Ramos (cell line): ENCODE data around the gene CD276.
"Not testable (repeated sequence)": the region's sequence is repeated elsewhere in the genome, so short reads cannot be mapped to it uniquely, and the experiment has no call there.

Experiments
- in situ Hi-C: fragments of 300-500 bp; cut with MboI; formaldehyde crosslinking; loops from one replicate; pipeline ENCODE4 v1.14.3; 2022; ENCODE audit warnings: low sequenced_read_pairs; ENCODE audit not compliant: unreplicated experiment

The CD276 gene

DNA sequence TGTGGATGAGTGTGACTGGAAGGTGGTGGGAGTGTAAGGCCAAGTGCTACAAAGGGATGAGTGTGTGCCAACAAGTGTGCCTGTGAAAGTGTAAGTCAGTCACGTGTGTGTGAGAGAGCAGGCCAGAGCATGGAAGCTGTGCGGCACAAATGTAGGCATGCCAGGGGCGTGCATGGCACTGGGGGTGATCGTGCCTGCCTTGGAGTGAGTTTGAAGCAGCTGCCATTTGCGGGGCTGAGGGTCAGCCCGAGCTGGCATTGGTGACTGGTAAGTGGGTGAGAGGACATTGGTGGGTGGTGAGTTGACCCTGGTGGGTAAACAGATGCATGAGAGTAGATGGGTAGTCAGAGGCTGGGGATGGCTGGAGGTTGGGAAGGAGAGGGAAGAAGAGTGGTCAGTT lies 24.5 kb downstream of the CD276 start:
- in situ Hi-C loops: no loop called here

GRCh38 chr15:73709241-73709640 lies 25.1 kb downstream of the CD276 start:
- in situ Hi-C loops: no loop called here

DNA sequence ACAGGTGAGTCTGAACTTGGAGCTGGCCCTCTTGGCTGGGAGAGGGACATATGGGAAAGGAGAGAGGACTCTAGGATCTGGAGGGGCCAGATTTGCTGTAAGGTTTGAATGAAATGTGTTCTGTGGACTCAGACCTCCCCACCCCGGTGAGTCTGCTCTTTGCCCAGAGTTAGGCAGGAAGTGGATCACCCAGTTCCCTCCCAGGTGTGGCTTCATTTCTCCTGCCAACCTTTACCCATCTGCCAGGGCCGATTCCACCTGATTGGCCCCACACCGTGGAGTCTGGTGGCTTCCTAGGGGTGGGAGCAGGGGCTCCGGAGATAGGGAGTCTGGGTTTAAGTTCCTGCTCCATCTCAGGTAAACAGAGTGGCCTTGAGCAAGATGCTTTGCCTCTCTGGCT lies 25.5 kb downstream of the CD276 start:
- in situ Hi-C loops: no loop called here

GRCh38 chr15:73710321-73710720 lies 26.1 kb downstream of the CD276 start:
- in situ Hi-C loops: no loop called here

- in situ Hi-C loops: no loop called here
These were observed 27.3 kb downstream of the CD276 start for GRCh38 chr15:73711526-73711925.

GRCh38 chr15:73712107-73712506 lies 27.9 kb downstream of the CD276 start:
- in situ Hi-C loops: no loop called here

GRCh38 chr15:73714695-73715301 lies 30.6 kb downstream of the CD276 start:
- in situ Hi-C loops: no loop called here

GRCh38 chr15:73715417-73715816 lies 31.2 kb downstream of the CD276 start:
- in situ Hi-C loops: no loop called here

GRCh38 chr15:73716417-73716816 lies 32.2 kb downstream of the CD276 start:
- in situ Hi-C loops: no loop called here

- in situ Hi-C loops: no loop called here
These were observed 33.0 kb downstream of the CD276 start for GRCh38 chr15:73717206-73717605.

GRCh38 chr15:73717802-73718201 lies 33.6 kb downstream of the CD276 start:
- in situ Hi-C loops: no loop called here

GRCh38 chr15:73718694-73719093 lies 34.5 kb downstream of the CD276 start:
- in situ Hi-C loops: no loop called here

- in situ Hi-C loops: no loop called here
These were observed 38.2 kb downstream of the CD276 start for GRCh38 chr15:73722425-73722824.

DNA sequence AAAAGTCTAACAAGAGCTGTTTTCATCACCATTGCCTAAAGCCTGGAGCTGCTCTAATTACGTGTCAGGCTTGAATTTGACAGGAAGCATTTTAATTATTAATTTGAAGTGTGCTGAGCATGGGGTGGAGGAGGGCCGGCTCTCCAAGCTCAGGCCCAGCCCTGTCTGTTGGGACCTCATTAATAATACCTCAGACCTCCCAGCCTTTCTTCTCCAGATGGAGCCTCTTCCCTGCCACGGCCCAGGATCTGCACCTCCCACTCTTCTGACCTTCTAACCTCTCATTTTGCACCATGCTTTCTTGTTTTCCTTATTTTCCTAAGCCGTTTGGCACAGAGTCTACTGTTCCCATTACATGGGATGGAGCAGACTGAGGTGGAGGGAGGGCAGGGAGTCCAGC lies 39.0 kb downstream of the CD276 start:
- in situ Hi-C loops: no loop called here

DNA sequence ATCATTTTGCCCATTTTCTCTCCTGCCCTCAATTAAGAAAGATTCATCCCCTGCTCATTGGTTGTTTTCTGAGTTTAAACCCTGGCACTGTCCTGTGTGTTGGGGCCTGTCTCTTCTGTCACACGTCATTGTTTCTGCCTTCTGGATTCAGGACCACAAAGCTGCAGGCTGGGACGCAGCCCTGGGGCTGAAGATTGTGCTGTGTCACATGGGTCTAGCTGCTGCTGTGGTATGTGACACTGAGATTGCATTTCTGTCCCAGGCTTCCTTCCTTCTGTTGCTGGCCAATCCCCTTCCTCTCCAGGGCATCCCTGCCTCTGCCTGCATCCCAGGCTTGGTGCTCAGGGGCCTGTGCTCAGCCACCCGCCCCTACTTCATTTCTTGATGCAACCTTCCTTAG lies 40.0 kb downstream of the CD276 start:
- in situ Hi-C loops: no loop called here

GRCh38 chr15:73727330-73727976 lies 43.3 kb downstream of the CD276 start:
- in situ Hi-C loops: no loop called here

- in situ Hi-C loops: not testable (repeated sequence)
These were observed 47.9 kb downstream of the CD276 start for GRCh38 chr15:73732051-73732450.

- in situ Hi-C loops: no loop called here
These were observed 48.7 kb downstream of the CD276 start for GRCh38 chr15:73732930-73733329.

- in situ Hi-C loops: no loop called here
These were observed 53.4 kb downstream of the CD276 start for GRCh38 chr15:73737535-73737934.

DNA sequence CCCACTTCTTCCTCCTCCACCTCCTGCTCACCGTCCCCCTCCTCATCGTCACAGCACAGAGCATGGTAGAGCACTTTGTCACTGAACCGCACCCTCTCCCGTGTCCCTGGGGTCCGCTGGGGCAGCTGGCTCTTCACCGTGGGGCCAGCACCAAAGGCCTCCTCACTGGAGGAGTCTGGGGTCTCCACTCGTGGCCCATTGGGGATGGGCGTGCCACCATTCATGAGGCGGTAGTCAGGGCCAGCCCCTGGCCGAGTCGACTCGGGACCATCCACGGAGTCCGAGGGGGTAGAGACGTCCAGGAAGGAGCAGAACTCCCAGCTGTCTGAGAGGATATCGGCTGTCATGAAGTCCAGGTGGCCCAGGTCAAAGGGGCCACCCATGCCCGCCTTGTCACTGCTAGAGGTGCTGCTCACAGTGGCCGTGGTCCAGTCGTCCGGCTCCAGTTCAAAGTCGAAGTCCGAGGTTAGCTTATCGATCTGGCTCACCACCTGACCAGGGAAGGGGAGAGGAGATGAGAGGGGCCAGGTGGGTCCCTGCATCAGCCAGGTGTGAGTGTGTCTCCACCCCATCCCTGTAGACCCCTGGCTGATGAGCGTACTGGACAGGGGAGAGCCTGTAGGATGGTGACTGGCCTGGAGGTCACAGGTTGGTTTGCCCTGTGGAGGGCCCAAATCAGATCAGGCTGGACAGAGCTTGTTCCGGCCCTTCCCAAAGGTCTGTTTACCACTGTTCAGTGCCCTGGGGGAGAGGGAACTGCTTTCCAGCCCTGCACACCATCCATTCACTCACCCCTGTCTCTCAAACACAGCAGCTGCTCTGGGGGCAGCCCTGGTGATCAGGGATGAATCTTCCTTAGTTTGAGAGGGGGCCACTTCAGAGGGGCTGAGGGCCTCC lies 56.2 kb downstream of the CD276 start:
- in situ Hi-C loops: no loop called here

DNA sequence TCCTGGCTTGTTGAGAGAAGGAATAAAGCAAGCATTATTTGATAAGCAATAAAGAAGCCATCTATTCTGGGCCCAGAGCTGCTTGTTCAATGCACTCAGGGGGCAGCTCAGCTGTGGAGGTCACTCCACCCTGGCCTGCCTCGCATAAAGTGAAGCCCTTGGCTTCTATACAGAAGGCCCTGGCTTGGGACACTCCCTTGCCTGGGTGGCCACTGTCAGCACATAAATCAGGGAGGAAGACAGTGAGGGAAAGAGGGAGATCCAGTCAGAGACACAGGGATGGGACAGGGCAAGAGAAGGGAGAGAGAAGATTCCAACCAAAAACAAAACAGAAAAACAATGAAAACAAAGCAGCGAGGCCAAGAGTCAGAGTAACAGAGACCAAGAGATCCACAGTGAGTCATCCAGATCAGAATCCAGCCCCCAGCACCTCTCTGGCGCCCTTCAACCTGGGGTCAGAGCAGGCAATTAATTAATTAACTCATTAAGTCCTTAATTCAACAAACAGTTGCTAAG lies 57.2 kb downstream of the CD276 start:
- in situ Hi-C loops: no loop called here
